Lower leg skin (tissue), 3 donors: ENCODE results near the gene ENOX1.

Experiments
- POLR2A ChIP-seq, 2 donors: fragments of 450-650 bp; IDR thresholded peaks; one replicate each; pipeline ENCODE4 v1.6.1; 2016 to 2017; ENCODE audit warnings: antibody characterized with exemption in 2 of 2, mild to moderate bottlenecking in 1 of 2, moderate library complexity in 1 of 2
- TF ChIP-seq, protein P1 (sequence below), 3 donors: fragments of 450-650 bp; IDR thresholded peaks; one replicate each; pipeline ENCODE4 v1.5.1; 2016; ENCODE audit warnings: antibody characterized with exemption in 3 of 3, mild to moderate bottlenecking in 3 of 3, moderate library complexity in 2 of 3

DNA sequence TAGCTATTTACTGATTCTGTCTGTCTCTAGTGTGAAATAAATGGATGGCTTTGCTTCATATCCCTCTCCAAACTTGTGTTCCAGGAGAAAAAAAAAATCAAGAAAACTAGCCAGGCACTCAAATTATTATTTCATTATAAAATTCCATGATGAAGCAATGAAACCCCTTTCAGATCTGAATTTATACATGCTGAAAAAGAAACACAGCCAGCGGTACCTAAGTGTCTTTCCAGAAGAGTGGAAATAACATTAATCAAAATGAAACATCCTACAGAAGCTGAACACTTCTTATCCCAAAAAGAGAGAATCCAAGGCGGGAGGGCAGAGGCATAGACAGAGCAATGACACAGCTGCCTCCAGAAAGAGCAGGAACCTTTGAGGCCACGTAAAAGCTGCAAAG is 15.9 kb downstream of the ENOX1 start:
- TF ChIP-seq, protein P1, sequence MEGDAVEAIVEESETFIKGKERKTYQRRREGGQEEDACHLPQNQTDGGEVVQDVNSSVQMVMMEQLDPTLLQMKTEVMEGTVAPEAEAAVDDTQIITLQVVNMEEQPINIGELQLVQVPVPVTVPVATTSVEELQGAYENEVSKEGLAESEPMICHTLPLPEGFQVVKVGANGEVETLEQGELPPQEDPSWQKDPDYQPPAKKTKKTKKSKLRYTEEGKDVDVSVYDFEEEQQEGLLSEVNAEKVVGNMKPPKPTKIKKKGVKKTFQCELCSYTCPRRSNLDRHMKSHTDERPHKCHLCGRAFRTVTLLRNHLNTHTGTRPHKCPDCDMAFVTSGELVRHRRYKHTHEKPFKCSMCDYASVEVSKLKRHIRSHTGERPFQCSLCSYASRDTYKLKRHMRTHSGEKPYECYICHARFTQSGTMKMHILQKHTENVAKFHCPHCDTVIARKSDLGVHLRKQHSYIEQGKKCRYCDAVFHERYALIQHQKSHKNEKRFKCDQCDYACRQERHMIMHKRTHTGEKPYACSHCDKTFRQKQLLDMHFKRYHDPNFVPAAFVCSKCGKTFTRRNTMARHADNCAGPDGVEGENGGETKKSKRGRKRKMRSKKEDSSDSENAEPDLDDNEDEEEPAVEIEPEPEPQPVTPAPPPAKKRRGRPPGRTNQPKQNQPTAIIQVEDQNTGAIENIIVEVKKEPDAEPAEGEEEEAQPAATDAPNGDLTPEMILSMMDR (IDR thresholded peaks at IDR 0.05), result no peak
- no peak for TF ChIP-seq POLR2A (IDR thresholded peaks at IDR 0.05)
